ENCODE data around the gene NOTCH2. TPM values are rescaled to one million over a fixed set of nuclear protein-coding genes. Genes with fewer than 3 reads are reported as not detected.

NOTCH2 gene
- total and polyA plus RNA-seq, 12 donors, result 5.4 to 138 (median 71.5) TPM

DNA sequence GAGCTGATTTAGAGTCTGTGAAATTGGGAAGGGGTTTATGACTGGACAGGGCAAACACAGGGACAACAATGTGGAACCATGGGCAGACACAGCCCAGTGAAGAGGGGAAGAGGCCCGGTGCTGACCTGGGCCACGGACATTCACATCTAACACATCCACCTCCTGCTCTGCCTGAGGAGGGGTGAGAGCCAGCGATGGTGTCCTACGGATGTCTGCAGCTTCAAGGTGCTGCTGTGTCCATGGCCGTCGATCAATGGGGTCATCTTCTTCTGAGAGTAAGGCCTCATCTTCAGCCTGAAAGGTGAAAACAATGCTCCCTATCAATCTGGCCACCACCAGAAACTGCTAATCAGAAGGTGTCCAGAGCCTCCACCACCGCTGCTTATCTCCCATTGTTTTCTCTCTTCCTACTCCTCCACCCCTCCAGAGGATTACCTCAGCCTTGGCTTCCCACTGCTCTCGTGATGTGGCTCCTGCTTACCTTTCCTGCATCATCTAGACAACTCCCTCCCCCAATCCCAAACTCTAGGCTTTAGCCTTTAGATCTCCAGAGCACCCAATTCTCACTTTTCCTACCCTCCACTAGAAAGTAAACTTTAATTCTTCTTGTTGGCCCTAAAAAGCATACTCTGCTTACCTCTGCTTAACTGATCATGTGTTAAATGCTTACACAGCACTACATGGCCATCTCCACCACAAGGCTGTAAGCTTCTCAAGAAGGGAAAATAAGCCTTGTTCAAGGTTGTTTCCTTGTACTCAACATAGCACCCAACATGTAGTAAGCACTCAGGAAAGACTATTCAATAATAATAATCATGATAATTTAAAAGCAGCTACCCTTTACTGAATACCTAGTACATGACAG, 149.1 kb downstream of the NOTCH2 start:
- DNase-seq, result no peak
- no peaks in the 10 kb centered on the region for H3K27me3 ChIP-seq
- no peak for TF ChIP-seq POLR2A (IDR thresholded peaks at IDR 0.05)
- TF ChIP-seq, protein P1, sequence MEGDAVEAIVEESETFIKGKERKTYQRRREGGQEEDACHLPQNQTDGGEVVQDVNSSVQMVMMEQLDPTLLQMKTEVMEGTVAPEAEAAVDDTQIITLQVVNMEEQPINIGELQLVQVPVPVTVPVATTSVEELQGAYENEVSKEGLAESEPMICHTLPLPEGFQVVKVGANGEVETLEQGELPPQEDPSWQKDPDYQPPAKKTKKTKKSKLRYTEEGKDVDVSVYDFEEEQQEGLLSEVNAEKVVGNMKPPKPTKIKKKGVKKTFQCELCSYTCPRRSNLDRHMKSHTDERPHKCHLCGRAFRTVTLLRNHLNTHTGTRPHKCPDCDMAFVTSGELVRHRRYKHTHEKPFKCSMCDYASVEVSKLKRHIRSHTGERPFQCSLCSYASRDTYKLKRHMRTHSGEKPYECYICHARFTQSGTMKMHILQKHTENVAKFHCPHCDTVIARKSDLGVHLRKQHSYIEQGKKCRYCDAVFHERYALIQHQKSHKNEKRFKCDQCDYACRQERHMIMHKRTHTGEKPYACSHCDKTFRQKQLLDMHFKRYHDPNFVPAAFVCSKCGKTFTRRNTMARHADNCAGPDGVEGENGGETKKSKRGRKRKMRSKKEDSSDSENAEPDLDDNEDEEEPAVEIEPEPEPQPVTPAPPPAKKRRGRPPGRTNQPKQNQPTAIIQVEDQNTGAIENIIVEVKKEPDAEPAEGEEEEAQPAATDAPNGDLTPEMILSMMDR (IDR thresholded peaks at IDR 0.05), result no peak
- WGBS, 4 donors, result 89 to 94% (median 92%) methylated on average over 6 to 8 of the region's 8 CpGs
- no peaks in the 10 kb centered on the region for H3K4me1 ChIP-seq (replicated peaks in 1 of 2)
- intact Hi-C loops (cut with DNase I), result no loop called here
- no peak overlapping the region for H3K4me3 ChIP-seq
- no peaks in the 10 kb centered on the region for H3K9me3 ChIP-seq (replicated peaks in 1 of 3)
- H3K36me3 ChIP-seq (replicated peaks in 1 of 2), result peaks cover 0 to 93% of the 10 kb centered on the region in 2 donors
- no peak overlapping the region for H3K27ac ChIP-seq

DNA sequence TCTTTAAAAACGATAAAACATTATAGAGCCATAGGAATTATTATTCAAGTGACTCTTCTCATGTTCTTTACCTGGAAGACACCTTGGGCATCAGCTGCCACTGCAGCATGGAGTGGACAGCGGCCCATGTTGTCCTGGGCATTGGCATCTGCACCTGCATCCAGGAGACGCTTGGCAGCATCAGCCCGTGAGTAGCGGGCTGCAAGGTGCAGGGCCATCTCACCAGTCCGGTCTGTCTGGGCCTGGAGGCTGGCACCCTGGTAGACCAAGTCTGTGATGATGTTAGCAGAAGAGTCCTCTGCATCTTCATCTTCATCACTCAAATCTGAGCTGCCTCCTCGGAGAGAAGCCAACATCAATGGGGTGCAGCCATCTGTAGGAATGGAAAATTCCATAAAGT, 150.2 kb downstream of the NOTCH2 start:
- Histone ChIP-seq H3K27me3 (no peaks in the 10 kb centered on the region), H3K4me1 (replicated peaks in 1 of 2) (no peaks in the 10 kb centered on the region), H3K9me3 (replicated peaks in 1 of 3) (no peaks in the 10 kb centered on the region), H3K27ac (no peak overlapping the region), H3K4me3 (no peak overlapping the region), H3K36me3 (replicated peaks in 1 of 2) (peaks cover 0 to 91% of the 10 kb centered on the region in 2 donors)
- WGBS, 4 donors, result 90 to 98% (median 93%) methylated on average over 5 to 7 of the region's 7 CpGs
- intact Hi-C loops (cut with DNase I), result no loop called here
- no peak for DNase-seq
- TF ChIP-seq, protein P1 (IDR thresholded peaks at IDR 0.05), result no peak
- no peak for TF ChIP-seq POLR2A (IDR thresholded peaks at IDR 0.05)

DNA sequence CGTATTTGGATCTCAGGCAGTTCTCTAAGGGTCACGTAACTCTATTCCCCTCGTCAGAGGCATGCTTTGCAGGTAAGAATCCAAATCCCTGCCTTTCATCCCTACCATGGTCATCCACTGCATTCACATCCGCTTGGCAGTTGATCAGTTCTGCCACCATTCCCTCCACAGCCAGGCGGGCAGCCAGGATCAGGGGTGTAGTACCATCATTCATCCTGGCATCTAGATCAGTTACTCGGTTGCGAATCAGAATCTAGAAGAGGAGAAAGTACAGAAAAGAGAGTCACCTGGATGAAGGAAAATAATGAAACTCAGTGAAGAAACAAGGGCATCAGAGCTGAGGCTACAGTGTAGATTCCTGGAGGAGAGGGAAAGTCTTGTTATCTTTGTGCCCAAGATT, 151.2 kb downstream of the NOTCH2 start:
- 94 to 95% (median 94%) methylated on average over 7 of the region's 7 CpGs for WGBS, 4 donors
- DNase-seq, result no peak
- H3K27ac ChIP-seq, result no peak overlapping the region
- no peaks in the 10 kb centered on the region for H3K4me1 ChIP-seq (replicated peaks in 1 of 2)
- no peak overlapping the region for H3K4me3 ChIP-seq
- no peak for TF ChIP-seq POLR2A (IDR thresholded peaks at IDR 0.05)
- TF ChIP-seq, protein P1 (IDR thresholded peaks at IDR 0.05), result no peak
- intact Hi-C loops (cut with DNase I), result no loop called here
- H3K36me3 ChIP-seq (replicated peaks in 1 of 2), result peaks cover 0 to 88% of the 10 kb centered on the region in 2 donors
- H3K27me3 ChIP-seq, result no peaks in the 10 kb centered on the region
- no peaks in the 10 kb centered on the region for H3K9me3 ChIP-seq (replicated peaks in 1 of 3)

DNA sequence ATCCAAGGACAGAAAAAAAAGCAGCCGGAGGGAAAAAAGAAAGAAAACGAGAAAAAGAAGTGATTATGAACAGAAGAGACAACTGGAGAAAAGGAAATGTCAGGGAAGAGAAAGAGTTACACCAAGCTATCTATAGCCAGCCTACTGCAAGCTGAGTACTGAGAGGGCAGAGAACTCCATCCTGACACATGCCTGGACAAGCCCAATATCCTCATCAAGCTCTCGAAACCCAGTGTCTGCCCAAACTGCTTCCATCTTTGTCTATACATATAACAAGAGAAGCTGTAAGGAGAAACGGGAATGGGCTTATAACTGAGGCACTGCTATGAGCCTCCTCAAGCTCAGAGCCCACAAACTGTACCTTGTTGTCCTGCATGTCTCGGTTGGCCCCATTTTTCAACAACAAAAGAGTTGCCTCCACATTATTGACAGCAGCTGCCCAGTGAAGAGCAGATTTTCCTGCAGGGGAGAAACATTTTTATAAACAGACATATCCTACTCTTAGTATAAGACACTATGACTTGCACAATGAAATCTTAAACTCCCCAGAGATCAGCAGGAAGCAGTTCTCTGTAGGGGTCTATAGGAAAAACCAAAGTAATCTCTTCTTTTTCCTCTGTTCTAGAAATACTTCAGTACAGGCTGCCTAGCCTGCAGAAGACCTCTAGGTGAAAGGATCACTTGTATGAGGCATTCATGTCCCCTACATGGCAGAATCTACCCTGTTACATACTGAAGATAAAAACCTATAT, 152.0 kb downstream of the NOTCH2 start:
- peaks cover 0 to 80% of the 10 kb centered on the region in 2 donors for H3K36me3 ChIP-seq (replicated peaks in 1 of 2)
- no peaks in the 10 kb centered on the region for H3K27me3 ChIP-seq
- DNase-seq, result no peak
- 84 to 96% (median 89%) methylated on average over 5 of the region's 5 CpGs for WGBS, 4 donors
- intact Hi-C loops (cut with DNase I), result no loop called here
- no peaks in the 10 kb centered on the region for H3K9me3 ChIP-seq (replicated peaks in 1 of 3)
- no peaks in the 10 kb centered on the region for H3K4me1 ChIP-seq (replicated peaks in 1 of 2)
- H3K27ac ChIP-seq, result no peak overlapping the region
- TF ChIP-seq, protein P1 (IDR thresholded peaks at IDR 0.05), result no peak
- no peak for TF ChIP-seq POLR2A (IDR thresholded peaks at IDR 0.05)
- H3K4me3 ChIP-seq, result no peak overlapping the region

Data from adrenal gland (tissue), 12 donors.